C4-2B (cell line): ENCODE data around the gene CYTH4.

ENCODE experiments used
- ZFX ChIP-seq: fragments of 450-650 bp; IDR thresholded peaks from 2 replicates; pipeline ENCODE4 v1.6.1; 2017
- TF ChIP-seq, protein P1 (sequence below): fragments of 450-650 bp; conservative IDR thresholded peaks from 2 replicates; pipeline ENCODE4 v1.5.1; 2017; ENCODE audit warnings: mild to moderate bottlenecking

DNA sequence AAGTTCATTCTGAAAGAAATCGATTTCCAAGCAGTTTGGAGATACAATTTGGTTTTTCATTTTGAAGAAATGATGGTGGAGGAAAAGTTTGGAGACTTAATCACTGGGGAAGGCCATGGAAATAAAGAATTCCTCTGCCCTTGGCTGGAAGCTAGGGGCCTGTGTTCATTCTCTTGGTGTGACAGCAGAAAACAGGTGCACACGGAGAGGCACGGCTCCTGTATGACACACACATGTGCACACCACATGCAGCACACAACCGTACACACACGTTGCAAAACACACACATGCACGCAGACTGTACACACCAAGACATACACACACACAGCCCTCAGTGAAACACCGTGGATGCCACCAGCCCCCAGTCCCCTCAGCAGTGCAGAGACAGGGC is 64.2 kb downstream of the CYTH4 start:
- TF ChIP-seq ZFX = no peak
- TF ChIP-seq, protein P1, sequence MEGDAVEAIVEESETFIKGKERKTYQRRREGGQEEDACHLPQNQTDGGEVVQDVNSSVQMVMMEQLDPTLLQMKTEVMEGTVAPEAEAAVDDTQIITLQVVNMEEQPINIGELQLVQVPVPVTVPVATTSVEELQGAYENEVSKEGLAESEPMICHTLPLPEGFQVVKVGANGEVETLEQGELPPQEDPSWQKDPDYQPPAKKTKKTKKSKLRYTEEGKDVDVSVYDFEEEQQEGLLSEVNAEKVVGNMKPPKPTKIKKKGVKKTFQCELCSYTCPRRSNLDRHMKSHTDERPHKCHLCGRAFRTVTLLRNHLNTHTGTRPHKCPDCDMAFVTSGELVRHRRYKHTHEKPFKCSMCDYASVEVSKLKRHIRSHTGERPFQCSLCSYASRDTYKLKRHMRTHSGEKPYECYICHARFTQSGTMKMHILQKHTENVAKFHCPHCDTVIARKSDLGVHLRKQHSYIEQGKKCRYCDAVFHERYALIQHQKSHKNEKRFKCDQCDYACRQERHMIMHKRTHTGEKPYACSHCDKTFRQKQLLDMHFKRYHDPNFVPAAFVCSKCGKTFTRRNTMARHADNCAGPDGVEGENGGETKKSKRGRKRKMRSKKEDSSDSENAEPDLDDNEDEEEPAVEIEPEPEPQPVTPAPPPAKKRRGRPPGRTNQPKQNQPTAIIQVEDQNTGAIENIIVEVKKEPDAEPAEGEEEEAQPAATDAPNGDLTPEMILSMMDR = no peak
